SH-SY5Y (cell line): Measurements from ENCODE around the gene RASA4.
"Not testable (repeated sequence)": the region's sequence is repeated elsewhere in the genome, so short reads cannot be mapped to it uniquely, and the experiment has no call there.

Experiments
- GATA2 ChIP-seq: IDR thresholded peaks from 2 replicates; pipeline ENCODE4 v1.6.1; 2011; ENCODE audit warnings: mild to moderate bottlenecking, low read depth, low read length
- GATA3 ChIP-seq: IDR thresholded peaks from 2 replicates; pipeline ENCODE4 v1.6.1; 2011; ENCODE audit warnings: low read depth, mild to moderate bottlenecking, low read length, moderate library complexity

DNA sequence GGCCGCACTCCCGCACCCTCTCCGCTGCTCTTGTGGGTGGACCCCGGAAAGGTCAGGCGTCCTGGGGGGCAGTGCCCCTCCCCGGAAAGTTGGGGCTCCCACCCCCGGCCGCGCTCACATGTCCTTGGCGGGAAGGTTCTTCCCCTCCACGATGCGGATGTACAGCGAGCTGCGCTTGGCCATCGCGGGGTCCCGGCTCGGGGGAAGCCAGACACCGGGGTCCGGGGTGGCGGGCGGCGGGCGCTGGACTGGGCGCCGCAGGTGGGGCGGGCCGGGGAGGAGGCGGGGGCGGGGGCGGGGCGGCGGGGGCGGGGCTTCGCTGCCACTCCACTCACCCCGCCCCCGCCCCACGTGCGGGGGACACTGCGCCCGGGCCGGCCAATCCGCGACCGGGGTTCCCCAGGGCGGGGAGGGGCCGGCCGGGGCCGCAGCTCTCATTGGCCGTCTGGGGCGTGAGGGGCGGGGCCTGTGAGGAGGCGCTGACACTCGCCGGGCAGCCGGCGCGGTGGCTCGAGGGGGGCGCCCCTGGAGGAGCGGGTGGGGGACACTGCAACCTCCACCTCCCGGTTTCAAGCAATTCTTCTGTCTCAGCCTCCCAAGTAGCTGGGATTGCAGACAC, at the start of gene RASA4:
- not testable (repeated sequence) for TF ChIP-seq GATA3, GATA2
